MCF 10A (cell line): ENCODE measurements around the gene PTPRN2. TPM values are rescaled to one million over a fixed set of nuclear protein-coding genes. Genes with fewer than 3 reads are reported as not detected.
"Not testable (repeated sequence)": the region's sequence is repeated elsewhere in the genome, so short reads cannot be mapped to it uniquely, and the experiment has no call there.

Experiments used
- BruUV-seq: library from RNA; stranded (reverse); fragments of 400-500 nt; replicated peaks from 2 replicates; lab custom pipeline; 2021; lab: Mats Ljungman, UMichigan
- CTCF ChIA-PET: fragments of 300-600 bp; sonication (Branson Sonifier 250); formaldehyde crosslinking; extraction: SDS; loops from one replicate; lab custom pipeline; 2021; ENCODE audit warnings: antibody characterized with exemption, inconsistent platforms; lab: Yijun Ruan, JAX
- POLR2A ChIA-PET: fragments of 300-600, 350-650 bp; sonication (Branson Sonifier 250); formaldehyde crosslinking; extraction: SDS; loops from one replicate; lab custom pipeline; 2020; ENCODE audit warnings: antibody characterized with exemption, inconsistent platforms; lab: Yijun Ruan, JAX
- DNase-seq: peaks from one replicate; pipeline ENCODE4 v3.0.0-alpha.2; 2018; ENCODE audit not compliant: unreplicated experiment
- H3K27ac Mint-ChIP-seq: one replicate; pipeline ENCODE4 v1.8.0; 2022; ENCODE audit warnings: mild to moderate bottlenecking, low read depth, mixed read lengths; ENCODE audit not compliant: unreplicated experiment
- H3K27me3 Mint-ChIP-seq: one replicate; pipeline ENCODE4 v1.8.0; 2022; ENCODE audit warnings: mixed read lengths; ENCODE audit not compliant: insufficient read depth, unreplicated experiment
- H3K36me3 Mint-ChIP-seq: one replicate; pipeline ENCODE4 v1.8.0; 2022; ENCODE audit warnings: mild to moderate bottlenecking, moderate library complexity, mixed read lengths; ENCODE audit not compliant: insufficient read depth, unreplicated experiment
- H3K4me1 Mint-ChIP-seq: one replicate; pipeline ENCODE4 v1.8.0; 2022; ENCODE audit warnings: mixed read lengths; ENCODE audit not compliant: insufficient read depth, unreplicated experiment
- H3K4me3 Mint-ChIP-seq: one replicate; pipeline ENCODE4 v1.8.0; 2022; ENCODE audit warnings: mild to moderate bottlenecking, moderate library complexity, mixed read lengths; ENCODE audit not compliant: unreplicated experiment
- H3K9me3 Mint-ChIP-seq: one replicate; pipeline ENCODE4 v1.8.0; 2022; ENCODE audit warnings: mixed read lengths; ENCODE audit not compliant: unreplicated experiment
- CTCF ChIP-seq: fragments of 200-600 bp; IDR thresholded peaks from one replicate; pipeline ENCODE4 v1.8.0; 2022; ENCODE audit warnings: antibody characterized with exemption, mild to moderate bottlenecking; ENCODE audit not compliant: unreplicated experiment
- intact Hi-C: fragments of 100-400 bp; cut with micrococcal nuclease; formaldehyde crosslinking; loops from 2 replicates; pipeline ENCODE4 v1.14.1; 2022
- total RNA-seq: library from RNA; stranded (reverse); gene quantifications from 2 replicates; pipeline ENCODE4 v1.2.3, GENCODE V29; 2022

The PTPRN2 gene
- total RNA-seq, 1 experiment from 2014 or later, result 4.5 TPM

- no peak for DNase-seq
- Mint-ChIP-seq H3K36me3 (no peaks in the 10 kb centered on the region), H3K27me3 (no peaks in the 10 kb centered on the region), H3K4me1 (peaks cover 5% of the 10 kb centered on the region), H3K27ac (no peak overlapping the region), H3K4me3 (no peak overlapping the region), H3K9me3 (peaks cover 7% of the 10 kb centered on the region)
- ChIA-PET CTCF (no interaction called here), POLR2A (no interaction called here)
- BruUV-seq, result no TSS peak
- no peak for TF ChIP-seq CTCF
- intact Hi-C loops, result no loop called here
Observed at GRCh38 chr7:158525648-158526484, 61.8 kb downstream of the PTPRN2 start.

DNA sequence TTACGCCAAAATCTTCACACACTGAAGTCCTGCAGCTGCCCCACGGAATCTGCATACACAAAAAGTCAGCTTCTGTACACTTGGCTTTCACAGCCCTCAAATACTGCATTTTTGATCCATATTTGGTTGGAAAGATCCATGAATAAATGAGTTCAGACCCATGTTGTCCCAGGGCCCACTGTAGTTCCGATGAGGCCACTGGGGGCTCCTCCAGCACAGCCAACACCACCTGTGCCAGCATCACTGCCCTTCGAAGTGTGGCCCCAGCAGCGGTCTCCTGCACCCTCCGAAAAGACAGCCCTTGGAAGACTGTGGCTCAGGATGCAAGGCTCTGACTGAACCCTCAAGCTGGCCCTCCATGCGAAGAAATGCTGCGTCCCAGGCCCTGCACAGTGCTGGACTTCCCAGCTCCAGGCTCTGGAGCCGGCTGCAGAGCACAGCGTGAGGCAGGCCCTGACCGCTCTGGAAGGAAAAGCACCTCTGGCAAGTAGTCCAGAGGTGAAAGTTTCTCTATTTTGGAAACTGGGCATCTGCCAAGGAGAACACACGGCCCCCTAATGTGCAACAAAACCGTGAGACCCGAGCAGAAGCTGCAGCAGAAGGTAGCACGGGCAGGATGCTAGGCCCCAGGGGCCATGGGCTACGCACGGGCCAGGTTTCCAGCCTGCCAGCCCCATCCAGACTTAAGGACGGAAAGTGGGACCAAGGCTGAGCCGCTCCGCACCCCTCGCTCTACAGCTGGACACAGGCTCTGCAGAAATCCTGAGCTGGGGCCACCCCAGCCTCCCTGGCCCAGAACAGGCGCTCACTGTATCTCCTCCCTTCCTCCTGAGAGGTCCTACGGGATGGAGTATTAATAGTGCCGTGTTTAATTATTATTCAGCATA lies 62.6 kb downstream of the PTPRN2 start:
- CTCF ChIA-PET, result no interaction called here
- Mint-ChIP-seq H3K36me3 (no peaks in the 10 kb centered on the region), H3K27ac (no peak overlapping the region), H3K27me3 (no peaks in the 10 kb centered on the region), H3K4me3 (no peak overlapping the region), H3K9me3 (peaks cover 7% of the 10 kb centered on the region), H3K4me1 (peaks cover 5% of the 10 kb centered on the region)
- intact Hi-C loops, result no loop called here
- no peak for DNase-seq
- no TSS peak for BruUV-seq
- no peak for TF ChIP-seq CTCF
- POLR2A ChIA-PET, result no interaction called here

- intact Hi-C loops, POLR2A ChIA-PET, H3K27me3 Mint-ChIP-seq: not testable (repeated sequence)
Observed at GRCh38 chr7:158524286-158524685, 63.3 kb downstream of the PTPRN2 start.

GRCh38 chr7:158523877-158524276 lies 63.7 kb downstream of the PTPRN2 start:
- H3K4me3 Mint-ChIP-seq, H3K9me3 Mint-ChIP-seq, DNase-seq, intact Hi-C loops, POLR2A ChIA-PET, H3K27me3 Mint-ChIP-seq, CTCF ChIA-PET, H3K27ac Mint-ChIP-seq, BruUV-seq, H3K4me1 Mint-ChIP-seq, H3K36me3 Mint-ChIP-seq: not testable (repeated sequence)

More at GRCh38 chr7:158524286-158524685, 63.3 kb downstream of the PTPRN2 start:
- H3K9me3 Mint-ChIP-seq, BruUV-seq, H3K4me1 Mint-ChIP-seq, H3K36me3 Mint-ChIP-seq, DNase-seq, CTCF ChIA-PET, H3K27ac Mint-ChIP-seq, H3K4me3 Mint-ChIP-seq: not testable (repeated sequence)

GRCh38 chr7:158523165-158523856 lies 64.3 kb downstream of the PTPRN2 start:
- CTCF ChIA-PET, H3K27me3 Mint-ChIP-seq, H3K36me3 Mint-ChIP-seq, POLR2A ChIA-PET, H3K4me1 Mint-ChIP-seq, H3K4me3 Mint-ChIP-seq, intact Hi-C loops, DNase-seq, H3K9me3 Mint-ChIP-seq, H3K27ac Mint-ChIP-seq, BruUV-seq: not testable (repeated sequence)

GRCh38 chr7:158521795-158522194 lies 65.8 kb downstream of the PTPRN2 start:
- H3K4me1 Mint-ChIP-seq, DNase-seq, H3K4me3 Mint-ChIP-seq, H3K9me3 Mint-ChIP-seq, intact Hi-C loops, POLR2A ChIA-PET, CTCF ChIA-PET, H3K27ac Mint-ChIP-seq, BruUV-seq, H3K36me3 Mint-ChIP-seq: not testable (repeated sequence)
- peaks cover 19% of the 10 kb centered on the region for H3K27me3 Mint-ChIP-seq
